Stomach (tissue), 4 donors: ENCODE data around the gene UMAD1.

Source experiments
- POLR2A ChIP-seq, 4 donors: fragments of 450-650 bp; IDR thresholded peaks; one replicate each; pipeline ENCODE4 v1.6.1; 2016; ENCODE audit warnings: antibody characterized with exemption in 4 of 4, control low read depth in 2 of 4, mild to moderate bottlenecking in 1 of 4, moderate library complexity in 1 of 4
- TF ChIP-seq, protein P1 (sequence below), 7 experiments: fragments of 450-650 bp in 4 of 7; fragments of 200-600 bp in 3 of 7; sonication (generic) in 3 of 7; IDR thresholded peaks; one replicate each; pipeline ENCODE4 v1.5.1; 2016 to 2019; ENCODE audit warnings: antibody characterized with exemption in 7 of 7, control low read depth in 2 of 7, mild to moderate bottlenecking in 1 of 7

DNA sequence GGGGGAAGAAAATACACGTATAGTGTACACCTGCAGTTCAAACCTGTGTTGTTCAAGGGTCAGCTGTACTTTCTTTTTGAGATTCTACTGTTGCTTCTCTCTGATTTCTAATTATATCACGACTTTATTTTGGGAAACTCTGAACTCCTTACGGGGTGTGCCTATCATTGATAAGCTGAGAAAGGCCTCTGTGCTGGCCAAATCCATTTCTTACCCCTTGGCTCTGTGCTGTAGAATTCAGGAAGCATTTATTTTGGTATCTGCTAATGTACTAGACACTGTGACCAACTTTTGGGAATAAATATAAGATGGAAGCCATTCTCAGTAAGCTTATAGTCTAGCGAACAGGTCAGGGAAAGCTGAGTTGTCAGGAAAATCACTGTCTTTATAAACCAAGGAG is 104.7 kb downstream of the UMAD1 start:
- TF ChIP-seq, protein P1, sequence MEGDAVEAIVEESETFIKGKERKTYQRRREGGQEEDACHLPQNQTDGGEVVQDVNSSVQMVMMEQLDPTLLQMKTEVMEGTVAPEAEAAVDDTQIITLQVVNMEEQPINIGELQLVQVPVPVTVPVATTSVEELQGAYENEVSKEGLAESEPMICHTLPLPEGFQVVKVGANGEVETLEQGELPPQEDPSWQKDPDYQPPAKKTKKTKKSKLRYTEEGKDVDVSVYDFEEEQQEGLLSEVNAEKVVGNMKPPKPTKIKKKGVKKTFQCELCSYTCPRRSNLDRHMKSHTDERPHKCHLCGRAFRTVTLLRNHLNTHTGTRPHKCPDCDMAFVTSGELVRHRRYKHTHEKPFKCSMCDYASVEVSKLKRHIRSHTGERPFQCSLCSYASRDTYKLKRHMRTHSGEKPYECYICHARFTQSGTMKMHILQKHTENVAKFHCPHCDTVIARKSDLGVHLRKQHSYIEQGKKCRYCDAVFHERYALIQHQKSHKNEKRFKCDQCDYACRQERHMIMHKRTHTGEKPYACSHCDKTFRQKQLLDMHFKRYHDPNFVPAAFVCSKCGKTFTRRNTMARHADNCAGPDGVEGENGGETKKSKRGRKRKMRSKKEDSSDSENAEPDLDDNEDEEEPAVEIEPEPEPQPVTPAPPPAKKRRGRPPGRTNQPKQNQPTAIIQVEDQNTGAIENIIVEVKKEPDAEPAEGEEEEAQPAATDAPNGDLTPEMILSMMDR (IDR thresholded peaks at IDR 0.05): no peak
- no peak for TF ChIP-seq POLR2A (IDR thresholded peaks at IDR 0.05)
